ENCODE results near the gene GNG13.

- TF ChIP-seq CTCF (IDR thresholded peaks at IDR 0.05) = no peak
- TF ChIP-seq EZH2 (IDR thresholded peaks at IDR 0.05) = no peak
Measured at GRCh38 chr16:760065-760464, 40.5 kb downstream of the GNG13 start.
